Lower lobe of right lung (tissue), 2 donors: ENCODE data around the gene ATRN. TPM values are rescaled to one million over a fixed set of nuclear protein-coding genes. Genes with fewer than 3 reads are reported as not detected.

Experiments used
- ATAC-seq, 2 donors: fragments of 200-7000 bp; cut with Tn5 transposase; one replicate each; pipeline ENCODE4 v1.9.1; 2020 to 2022; ENCODE audit warnings: mild to moderate bottlenecking in 2 of 2, moderate library complexity in 2 of 2
- DNase-seq: peaks from one replicate; pipeline ENCODE4 v3.0.0-alpha.2; 2020
- H3K27ac ChIP-seq: fragments of 200-600 bp; one replicate; pipeline ENCODE4 v1.8.0; 2022
- H3K27me3 ChIP-seq: fragments of 200-600 bp; one replicate; pipeline ENCODE4 v1.8.0; 2022; ENCODE audit warnings: low read depth
- H3K36me3 ChIP-seq: fragments of 200-600 bp; one replicate; pipeline ENCODE4 v1.8.0; 2022; ENCODE audit warnings: mild to moderate bottlenecking
- H3K4me1 ChIP-seq: fragments of 200-600 bp; one replicate; pipeline ENCODE4 v1.8.0; 2022
- H3K4me3 ChIP-seq: fragments of 200-600 bp; one replicate; pipeline ENCODE4 v1.8.0; 2022; ENCODE audit warnings: mild to moderate bottlenecking
- H3K9me3 ChIP-seq: fragments of 200-600 bp; one replicate; pipeline ENCODE4 v1.8.0; 2022
- CTCF ChIP-seq: fragments of 200-600 bp; IDR thresholded peaks from one replicate; pipeline ENCODE4 v1.8.0; 2022; ENCODE audit warnings: antibody characterized with exemption, mild to moderate bottlenecking
- intact Hi-C: fragments of 100-400 bp; cut with DNase I; formaldehyde crosslinking; loops from one replicate; pipeline ENCODE4 v1.11.0; 2022
- total RNA-seq: library from RNA; stranded (reverse); fragmentation: NEBNext Ultra II Directional; extraction: Animal tissue kit (Norgen Biotek cat#: 25700); gene quantifications from one replicate; pipeline ENCODE4 v1.2.1, GENCODE V29; 2021
- donor health status: DM: no; HTN: yes; CAD: no; lungs with severe emphysema.

The ATRN gene
- total RNA-seq, 1 donor from 2014 or later: 29.2 TPM

DNA sequence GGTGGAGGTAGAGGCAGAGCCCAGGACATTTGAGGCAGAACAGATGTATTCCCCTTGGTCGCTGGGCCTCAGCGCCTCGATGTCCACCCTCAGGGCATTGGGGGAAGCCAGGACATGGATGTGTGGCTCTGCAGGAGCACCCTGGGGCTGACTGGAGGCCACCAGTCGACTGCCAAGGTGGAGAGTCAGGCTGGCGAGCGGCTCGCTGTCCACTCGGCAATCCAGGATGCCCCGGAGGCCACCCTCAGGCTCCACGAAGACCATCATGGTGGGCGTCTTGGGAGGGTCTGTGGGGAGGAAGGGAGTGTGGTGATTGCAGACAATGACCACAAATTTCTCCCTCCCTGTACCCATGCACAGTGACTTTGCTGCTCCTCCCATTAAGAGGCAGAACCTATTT is 219.2 kb downstream of the ATRN start:
- TF ChIP-seq CTCF: no peak

DNA sequence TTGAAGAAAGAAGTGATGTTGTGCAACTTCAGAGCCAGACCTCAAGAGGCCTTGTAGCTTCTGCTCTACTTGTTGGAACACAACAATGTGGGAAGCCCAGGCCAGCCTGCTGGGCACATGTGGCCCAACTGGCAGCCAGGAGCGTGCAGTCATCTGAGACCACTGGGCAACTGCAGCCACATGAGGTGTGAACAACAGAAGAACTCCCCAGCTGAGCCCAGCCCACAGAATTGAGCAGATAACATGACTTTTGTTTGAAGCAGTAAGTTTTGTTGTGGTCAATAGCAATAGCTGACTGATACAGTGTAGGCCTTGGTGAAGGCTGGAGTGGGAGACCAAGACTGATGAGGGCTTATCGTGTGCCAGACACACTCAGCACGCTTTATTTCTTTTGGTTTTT is 219.6 kb downstream of the ATRN start:
- Histone ChIP-seq H3K36me3 (no peaks in the 10 kb centered on the region), H3K27ac (no peak overlapping the region), H3K4me1 (no peaks in the 10 kb centered on the region), H3K27me3 (peaks cover 3% of the 10 kb centered on the region), H3K4me3 (no peak overlapping the region), H3K9me3 (no peaks in the 10 kb centered on the region)
- ATAC-seq (no peak), DNase-seq (no peak)
- TF ChIP-seq CTCF: no peak
- intact Hi-C loops: no loop called here

More for the DNA sequence above, 219.2 kb downstream of the ATRN start:
- no peaks in the 10 kb centered on the region for H3K36me3 ChIP-seq
- no peak overlapping the region for H3K27ac ChIP-seq
- H3K4me1 ChIP-seq: no peaks in the 10 kb centered on the region
- no peak for ATAC-seq
- DNase-seq: no peak
- H3K9me3 ChIP-seq: no peaks in the 10 kb centered on the region
- H3K27me3 ChIP-seq: peaks cover 5% of the 10 kb centered on the region
- intact Hi-C loops: no loop called here
- H3K4me3 ChIP-seq: no peak overlapping the region

GRCh38 chr20:3691306-3691705 is 220.5 kb downstream of the ATRN start:
- H3K9me3 ChIP-seq: no peaks in the 10 kb centered on the region
- DNase-seq: no peak
- no peaks in the 10 kb centered on the region for H3K36me3 ChIP-seq
- H3K4me1 ChIP-seq: no peaks in the 10 kb centered on the region
- no peak for TF ChIP-seq CTCF
- no peak overlapping the region for H3K27ac ChIP-seq
- ATAC-seq: no peak
- no peak overlapping the region for H3K4me3 ChIP-seq
- intact Hi-C loops: no loop called here
- H3K27me3 ChIP-seq: no peaks in the 10 kb centered on the region

GRCh38 chr20:3691897-3692296 is 221.1 kb downstream of the ATRN start:
- ATAC-seq (no peak), DNase-seq (no peak)
- Histone ChIP-seq H3K27ac (no peak overlapping the region), H3K27me3 (no peaks in the 10 kb centered on the region), H3K4me1 (no peaks in the 10 kb centered on the region), H3K36me3 (no peaks in the 10 kb centered on the region), H3K9me3 (no peaks in the 10 kb centered on the region), H3K4me3 (no peak overlapping the region)
- no peak for TF ChIP-seq CTCF
- intact Hi-C loops: no loop called here

- no peak for TF ChIP-seq CTCF
- Histone ChIP-seq H3K4me1 (no peaks in the 10 kb centered on the region), H3K36me3 (no peaks in the 10 kb centered on the region), H3K27ac (no peak overlapping the region), H3K9me3 (no peaks in the 10 kb centered on the region), H3K4me3 (no peak overlapping the region), H3K27me3 (no peaks in the 10 kb centered on the region)
- ATAC-seq (no peak), DNase-seq (no peak)
- intact Hi-C loops: no loop called here
Observed at GRCh38 chr20:3692706-3693294, 222.0 kb downstream of the ATRN start.

DNA sequence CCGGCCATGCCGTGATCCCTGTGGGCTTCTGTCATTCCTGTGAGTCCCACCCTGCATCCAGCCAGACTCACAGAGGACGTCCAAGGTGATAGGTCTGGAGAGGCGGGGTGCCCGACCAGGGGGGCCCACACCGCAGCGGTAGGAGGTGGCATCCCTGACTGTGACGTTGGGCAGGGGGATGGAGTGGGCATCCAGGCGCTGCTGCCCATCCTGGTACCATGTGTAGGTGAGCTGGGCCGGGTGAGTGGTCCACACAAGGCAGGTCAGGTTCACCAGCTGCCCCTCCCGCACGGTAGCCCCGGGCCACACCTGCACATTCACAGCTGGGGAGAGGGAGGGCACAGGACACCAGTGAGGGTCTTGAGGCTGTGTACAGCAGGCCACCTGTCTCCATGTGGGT is 222.6 kb downstream of the ATRN start:
- Histone ChIP-seq H3K9me3 (no peaks in the 10 kb centered on the region), H3K27me3 (no peaks in the 10 kb centered on the region), H3K4me1 (no peaks in the 10 kb centered on the region), H3K27ac (no peak overlapping the region), H3K4me3 (no peak overlapping the region), H3K36me3 (no peaks in the 10 kb centered on the region)
- intact Hi-C loops: no loop called here
- DNase-seq: no peak
- TF ChIP-seq CTCF: no peak
- no peak for ATAC-seq
